Measurements from ENCODE around the gene CAMSAP2. TPM values are rescaled to one million over a fixed set of nuclear protein-coding genes. Genes with fewer than 3 reads are reported as not detected.

The CAMSAP2 gene
- total and polyA plus RNA-seq, 2 of the 8 experiments (the other 6 are each of a cell fraction or from before 2014, with no cell fraction given) = 4.2 to 27.6 TPM

- Histone ChIP-seq H4K5ac (ENCODE audit: insufficient read length, low read depth, low read length) (no peak overlapping the region), H3K9ac (replicated peaks in 1 of 4; ENCODE audit: extremely low read depth in 1 of 4, low read depth in 3 of 4, low read length in 3 of 4) (no peak overlapping the region), H4K91ac (replicated peaks; ENCODE audit: insufficient read length, low read length) (no peak overlapping the region), H2BK15ac (ENCODE audit: low read length) (no peak overlapping the region), H3K79me1 (ENCODE audit: low read depth, low read length) (no peaks in the 10 kb centered on the region), H2BK20ac (ENCODE audit: low read length) (no peak overlapping the region), H3K56ac (replicated peaks; ENCODE audit: insufficient read length, low read depth, low read length) (no peak overlapping the region), H2AFZ (ENCODE audit: low read length) (0 out of 2 replicates have a peak overlapping the region, but pooled peaks have one; percentile 0), H2BK12ac (ENCODE audit: low read depth, low read length) (no peak overlapping the region), H3K79me2 (ENCODE audit: control insufficient read depth in 1 of 2, insufficient read depth in 2 of 2, low read length in 2 of 2) (no peaks in the 10 kb centered on the region), H3K4me2 (ENCODE audit: insufficient read depth in 1 of 2, low read depth in 2 of 2, low read length in 2 of 2) (no peak overlapping the region), H3K27ac (ENCODE audit: low read depth, low read length) (no peak overlapping the region), H2AK5ac (ENCODE audit: low read depth, low read length) (no peak overlapping the region), H3K23me2 (ENCODE audit: low read depth, low read length) (no peaks in the 10 kb centered on the region), H3K4ac (replicated peaks; ENCODE audit: insufficient read length, low read depth, low read length) (no peak overlapping the region), H3K4me1 (replicated peaks in 1 of 4; ENCODE audit: control insufficient read depth in 3 of 4, insufficient read depth in 4 of 4, low read length in 3 of 4) (no peaks in the 10 kb centered on the region), H2BK5ac (ENCODE audit: low read depth, low read length) (no peak overlapping the region), H3K14ac (ENCODE audit: insufficient read length) (no peak overlapping the region), H3K36me3 (ENCODE audit: control insufficient read depth in 2 of 4, insufficient read depth in 4 of 4, low read length in 3 of 4) (no peaks in the 10 kb centered on the region), H4K20me1 (replicated peaks in 1 of 2; ENCODE audit: control insufficient read depth in 1 of 2, insufficient read depth in 2 of 2, low read length in 2 of 2) (no peaks in the 10 kb centered on the region), H3K9me3 (ENCODE audit: insufficient read depth in 2 of 2, low read depth in 1 of 2, low read length in 1 of 2) (no peaks in the 10 kb centered on the region), H3K18ac (ENCODE audit: extremely low read depth, low read length) (no peak overlapping the region), H2BK120ac (replicated peaks; ENCODE audit: low read depth, low read length) (no peak overlapping the region), H3K4me3 (ENCODE audit: extremely low read depth in 1 of 4, insufficient read depth in 2 of 4, low read depth in 3 of 4, low read length in 4 of 4) (no peak overlapping the region), H3K23ac (ENCODE audit: insufficient read length) (no peak overlapping the region), H4K8ac (ENCODE audit: extremely low read depth, insufficient read depth, low read length) (no peak overlapping the region), H3K27me3 (replicated peaks in 1 of 4; ENCODE audit: control insufficient read depth in 3 of 4, extremely low read depth in 1 of 4, insufficient read depth in 3 of 4, low read length in 3 of 4) (no peaks in the 10 kb centered on the region)
- ChIA-PET POLR2A (ENCODE audit: partially characterized antibody) (interaction anchor here (0.6 to 2.2 kb wide), 2 partner anchors 26 to 40 kb away, joined by 3 to 7 read pairs; partner anchors contain the start of gene DDX59), CTCF (ENCODE audit: partially characterized antibody) (no interaction called here)
- DNase-seq (ENCODE audit: low read depth in 1 of 2, low spot score in 2 of 2) = no peak
- WGBS, 2 experiments (ENCODE audit: extremely low coverage in 1 of 2, insufficient coverage in 1 of 2, insufficient read length in 1 of 2, insufficient replicate concordance in 2 of 2, low coverage in 1 of 2, low lambda C conversion rate in 2 of 2, missing lambda C conversion rate in 1 of 2) = 87% methylated on average over 2 of the region's 2 CpGs; no CpG with 5 or more reads in 1 of the 2 experiments
- no peak for FAIRE-seq
These were observed 28.5 kb upstream of the CAMSAP2 start for GRCh38 chr1:200710166-200710565.
